Activated CD8-positive, alpha-beta T cell treated with anti-CD3 and anti-CD28 coated beads, Interleukin-2, amount 10 ng/mL, durations not matched to agents 7 days and 5 days (primary cell): ENCODE data around the gene CACNA1G. TPM values are rescaled to one million over a fixed set of nuclear protein-coding genes. Genes with fewer than 3 reads are reported as not detected.

Experiments
- ATAC-seq: fragments of 150-1000 bp; cut with Tn5 transposase; one replicate; pipeline ENCODE4 v1.10.0; 2021; ENCODE audit warnings: moderate library complexity
- CTCF ChIA-PET: fragments of 350-600 bp; sonication (Branson Sonifier 250); formaldehyde crosslinking; loops from one replicate; lab custom pipeline; 2021; ENCODE audit warnings: antibody characterized with exemption; lab: Charles Lee
- POLR2A ChIA-PET: fragments of 350-600 bp; sonication (Branson Sonifier 250); formaldehyde crosslinking; loops from one replicate; lab custom pipeline; 2021; ENCODE audit warnings: antibody characterized with exemption; lab: Charles Lee
- DNase-seq: peaks from one replicate; pipeline ENCODE4 v3.0.0-alpha.2; 2020
- H3K27ac Mint-ChIP-seq: one replicate; pipeline ENCODE4 v1.8.0; 2021; ENCODE audit warnings: mild to moderate bottlenecking, mixed read lengths
- H3K27me3 Mint-ChIP-seq: one replicate; pipeline ENCODE4 v1.8.0; 2021; ENCODE audit warnings: low read depth, mixed read lengths
- H3K36me3 Mint-ChIP-seq: one replicate; pipeline ENCODE4 v1.8.0; 2021; ENCODE audit warnings: low read depth, mixed read lengths
- H3K4me1 Mint-ChIP-seq: one replicate; pipeline ENCODE4 v1.8.0; 2021; ENCODE audit warnings: low read depth, mixed read lengths
- H3K4me3 Mint-ChIP-seq: one replicate; pipeline ENCODE4 v1.8.0; 2021; ENCODE audit warnings: mild to moderate bottlenecking, mixed read lengths
- H3K9me3 Mint-ChIP-seq: one replicate; pipeline ENCODE4 v1.8.0; 2022; ENCODE audit warnings: mixed read lengths; ENCODE audit not compliant: insufficient read depth
- total RNA-seq, 2 experiments: library from RNA; stranded (reverse); gene quantifications; one replicate each; pipeline ENCODE4 v1.2.3, GENCODE V29; 2021

The CACNA1G gene
- total RNA-seq, 2 experiments from 2014 or later = not detected

- H3K27me3 Mint-ChIP-seq = no peaks in the 10 kb centered on the region
- no peaks in the 10 kb centered on the region for H3K9me3 Mint-ChIP-seq
- ChIA-PET POLR2A (no interaction called here), CTCF (no interaction called here)
- H3K27ac Mint-ChIP-seq = no peak overlapping the region
- DNase-seq (no peak), ATAC-seq (no peak)
- no peaks in the 10 kb centered on the region for H3K4me1 Mint-ChIP-seq
- H3K4me3 Mint-ChIP-seq = no peak overlapping the region
- no peaks in the 10 kb centered on the region for H3K36me3 Mint-ChIP-seq
Measured at GRCh38 chr17:50596191-50597037, 35.9 kb downstream of the CACNA1G start.

GRCh38 chr17:50598487-50598886 lies 38.0 kb downstream of the CACNA1G start:
- POLR2A ChIA-PET = no interaction called here
- no peak overlapping the region for H3K4me3 Mint-ChIP-seq
- H3K27ac Mint-ChIP-seq = no peak overlapping the region
- ATAC-seq (no peak), DNase-seq (no peak)
- H3K36me3 Mint-ChIP-seq = no peaks in the 10 kb centered on the region
- CTCF ChIA-PET = no interaction called here
- H3K9me3 Mint-ChIP-seq = no peaks in the 10 kb centered on the region
- peaks cover 3% of the 10 kb centered on the region for H3K27me3 Mint-ChIP-seq
- H3K4me1 Mint-ChIP-seq = no peaks in the 10 kb centered on the region

- Mint-ChIP-seq H3K36me3 (no peaks in the 10 kb centered on the region), H3K27me3 (peaks cover 3% of the 10 kb centered on the region), H3K27ac (no peak overlapping the region), H3K9me3 (no peaks in the 10 kb centered on the region), H3K4me1 (no peaks in the 10 kb centered on the region), H3K4me3 (no peak overlapping the region)
- POLR2A ChIA-PET = no interaction called here
- CTCF ChIA-PET = no interaction called here
- DNase-seq (no peak), ATAC-seq (no peak)
Measured at GRCh38 chr17:50599606-50600005, 39.1 kb downstream of the CACNA1G start.

- POLR2A ChIA-PET = no interaction called here
Measured at GRCh38 chr17:50601823-50602375, 41.4 kb downstream of the CACNA1G start.

GRCh38 chr17:50602836-50603235 lies 42.3 kb downstream of the CACNA1G start:
- Mint-ChIP-seq H3K36me3 (no peaks in the 10 kb centered on the region), H3K9me3 (no peaks in the 10 kb centered on the region), H3K4me1 (no peaks in the 10 kb centered on the region), H3K27me3 (peaks cover 9% of the 10 kb centered on the region), H3K27ac (no peak overlapping the region), H3K4me3 (no peak overlapping the region)
- DNase-seq = no peak
- ATAC-seq = no peak
- ChIA-PET POLR2A (no interaction called here), CTCF (no interaction called here)

More at GRCh38 chr17:50601823-50602375, 41.4 kb downstream of the CACNA1G start:
- H3K4me3 Mint-ChIP-seq = no peak overlapping the region
- DNase-seq = no peak
- H3K27me3 Mint-ChIP-seq = peaks cover 7% of the 10 kb centered on the region
- no peak overlapping the region for H3K27ac Mint-ChIP-seq
- no peaks in the 10 kb centered on the region for H3K9me3 Mint-ChIP-seq
- H3K36me3 Mint-ChIP-seq = no peaks in the 10 kb centered on the region
- CTCF ChIA-PET = no interaction called here
- no peaks in the 10 kb centered on the region for H3K4me1 Mint-ChIP-seq
- no peak for ATAC-seq

GRCh38 chr17:50603340-50603739 lies 42.8 kb downstream of the CACNA1G start:
- DNase-seq (peak; percentile 23), ATAC-seq (peak; percentile 56)
- Mint-ChIP-seq H3K4me1 (no peaks in the 10 kb centered on the region), H3K4me3 (no peak overlapping the region), H3K27ac (no peak overlapping the region), H3K27me3 (peaks cover 9% of the 10 kb centered on the region), H3K9me3 (no peaks in the 10 kb centered on the region), H3K36me3 (no peaks in the 10 kb centered on the region)
- POLR2A ChIA-PET = no interaction called here
- CTCF ChIA-PET = no interaction called here

- ATAC-seq (no peak), DNase-seq (no peak)
- ChIA-PET CTCF (interaction anchor here (0.9 to 1.4 kb wide), 2 partner anchors 22 to 125 kb away, joined by 3 read pairs; no protein-coding TSS in a partner anchor), POLR2A (no interaction called here)
- peaks cover 9% of the 10 kb centered on the region for H3K27me3 Mint-ChIP-seq
- no peak overlapping the region for H3K27ac Mint-ChIP-seq
- H3K4me3 Mint-ChIP-seq = no peak overlapping the region
- H3K36me3 Mint-ChIP-seq = no peaks in the 10 kb centered on the region
- no peaks in the 10 kb centered on the region for H3K4me1 Mint-ChIP-seq
- no peaks in the 10 kb centered on the region for H3K9me3 Mint-ChIP-seq
Measured at GRCh38 chr17:50604513-50604912, 44.0 kb downstream of the CACNA1G start.

GRCh38 chr17:50605429-50605828 lies 44.9 kb downstream of the CACNA1G start:
- ATAC-seq = no peak
- POLR2A ChIA-PET = no interaction called here
- CTCF ChIA-PET = interaction anchor here (1.4 kb wide), 1 partner anchor 126 kb away, joined by 3 read pairs; no protein-coding TSS in a partner anchor
- Mint-ChIP-seq H3K27ac (no peak overlapping the region), H3K9me3 (no peaks in the 10 kb centered on the region), H3K4me3 (no peak overlapping the region), H3K4me1 (no peaks in the 10 kb centered on the region), H3K36me3 (no peaks in the 10 kb centered on the region), H3K27me3 (peaks cover 9% of the 10 kb centered on the region)
- no peak for DNase-seq

GRCh38 chr17:50607522-50608175 lies 47.1 kb downstream of the CACNA1G start:
- Mint-ChIP-seq H3K36me3 (no peaks in the 10 kb centered on the region), H3K4me1 (no peaks in the 10 kb centered on the region), H3K9me3 (no peaks in the 10 kb centered on the region), H3K4me3 (no peak overlapping the region), H3K27me3 (peaks cover 13% of the 10 kb centered on the region), H3K27ac (no peak overlapping the region)
- ATAC-seq (no peak), DNase-seq (no peak)
- POLR2A ChIA-PET = no interaction called here
- CTCF ChIA-PET = no interaction called here

GRCh38 chr17:50608700-50609379 lies 48.3 kb downstream of the CACNA1G start:
- CTCF ChIA-PET = no interaction called here
- Mint-ChIP-seq H3K27ac (no peak overlapping the region), H3K36me3 (no peaks in the 10 kb centered on the region), H3K4me1 (peaks cover 4% of the 10 kb centered on the region), H3K9me3 (no peaks in the 10 kb centered on the region), H3K27me3 (peaks cover 10% of the 10 kb centered on the region), H3K4me3 (no peak overlapping the region)
- DNase-seq (no peak), ATAC-seq (no peak)
- POLR2A ChIA-PET = no interaction called here

- ChIA-PET CTCF (no interaction called here), POLR2A (no interaction called here)
- no peak for ATAC-seq
- peaks cover 11% of the 10 kb centered on the region for H3K4me1 Mint-ChIP-seq
- no peak for DNase-seq
- H3K36me3 Mint-ChIP-seq = no peaks in the 10 kb centered on the region
- H3K4me3 Mint-ChIP-seq = no peak overlapping the region
- no peaks in the 10 kb centered on the region for H3K9me3 Mint-ChIP-seq
- H3K27me3 Mint-ChIP-seq = peaks cover 10% of the 10 kb centered on the region
- no peak overlapping the region for H3K27ac Mint-ChIP-seq
Measured at GRCh38 chr17:50609380-50610074, 49.0 kb downstream of the CACNA1G start.
